ENCODE results near the gene RARG.

RARG gene

GRCh38 chr12:53191096-53191884 is 40.7 kb downstream of the RARG start:
- Histone ChIP-seq H3K4me3 (replicated peaks; ENCODE audit: insufficient read depth, low read length) (no peak overlapping the region), H3K27me3 (ENCODE audit: insufficient read depth, poor library complexity, severe bottlenecking) (no peaks in the 10 kb centered on the region), H3K27ac (replicated peaks) (no peak overlapping the region)
- no peak for DNase-seq (ENCODE audit: low read depth in 1 of 2, low spot score in 1 of 2)
- no peak for TF ChIP-seq SPI1 (IDR thresholded peaks at IDR 0.05; ENCODE audit: borderline replicate concordance, low read depth)
- TF ChIP-seq, protein P1, sequence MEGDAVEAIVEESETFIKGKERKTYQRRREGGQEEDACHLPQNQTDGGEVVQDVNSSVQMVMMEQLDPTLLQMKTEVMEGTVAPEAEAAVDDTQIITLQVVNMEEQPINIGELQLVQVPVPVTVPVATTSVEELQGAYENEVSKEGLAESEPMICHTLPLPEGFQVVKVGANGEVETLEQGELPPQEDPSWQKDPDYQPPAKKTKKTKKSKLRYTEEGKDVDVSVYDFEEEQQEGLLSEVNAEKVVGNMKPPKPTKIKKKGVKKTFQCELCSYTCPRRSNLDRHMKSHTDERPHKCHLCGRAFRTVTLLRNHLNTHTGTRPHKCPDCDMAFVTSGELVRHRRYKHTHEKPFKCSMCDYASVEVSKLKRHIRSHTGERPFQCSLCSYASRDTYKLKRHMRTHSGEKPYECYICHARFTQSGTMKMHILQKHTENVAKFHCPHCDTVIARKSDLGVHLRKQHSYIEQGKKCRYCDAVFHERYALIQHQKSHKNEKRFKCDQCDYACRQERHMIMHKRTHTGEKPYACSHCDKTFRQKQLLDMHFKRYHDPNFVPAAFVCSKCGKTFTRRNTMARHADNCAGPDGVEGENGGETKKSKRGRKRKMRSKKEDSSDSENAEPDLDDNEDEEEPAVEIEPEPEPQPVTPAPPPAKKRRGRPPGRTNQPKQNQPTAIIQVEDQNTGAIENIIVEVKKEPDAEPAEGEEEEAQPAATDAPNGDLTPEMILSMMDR (IDR thresholded peaks at IDR 0.05; ENCODE audit: insufficient read depth, low read length) = no peak
- TF ChIP-seq POLR2AphosphoS5 (IDR thresholded peaks at IDR 0.05; ENCODE audit: low read depth) = no peak; the same call in 1 of the 2 replicates
- no peak for TF ChIP-seq GABPA (IDR thresholded peaks at IDR 0.05; ENCODE audit: low read depth)
- TF ChIP-seq REST (IDR thresholded peaks at IDR 0.05; ENCODE audit: insufficient replicate concordance, low read depth) = no peak

GRCh38 chr12:53190108-53190729 is 41.8 kb downstream of the RARG start:
- Histone ChIP-seq H3K27ac (replicated peaks) (no peak overlapping the region), H3K4me3 (replicated peaks; ENCODE audit: insufficient read depth, low read length) (no peak overlapping the region), H3K27me3 (ENCODE audit: insufficient read depth, poor library complexity, severe bottlenecking) (no peaks in the 10 kb centered on the region)
- peak in 1 of 2 experiments; percentile 27 for DNase-seq (ENCODE audit: low read depth in 1 of 2, low spot score in 1 of 2)
- peak; percentile 38; the same call in 1 of the 2 replicates for TF ChIP-seq POLR2AphosphoS5 (IDR thresholded peaks at IDR 0.05; ENCODE audit: low read depth)
- no peak for TF ChIP-seq REST (IDR thresholded peaks at IDR 0.05; ENCODE audit: insufficient replicate concordance, low read depth)
- TF ChIP-seq SPI1 (IDR thresholded peaks at IDR 0.05; ENCODE audit: borderline replicate concordance, low read depth) = no peak
- TF ChIP-seq, protein P1 (IDR thresholded peaks at IDR 0.05; ENCODE audit: insufficient read depth, low read length) = peak; percentile 69
- no peak for TF ChIP-seq GABPA (IDR thresholded peaks at IDR 0.05; ENCODE audit: low read depth)

DNA sequence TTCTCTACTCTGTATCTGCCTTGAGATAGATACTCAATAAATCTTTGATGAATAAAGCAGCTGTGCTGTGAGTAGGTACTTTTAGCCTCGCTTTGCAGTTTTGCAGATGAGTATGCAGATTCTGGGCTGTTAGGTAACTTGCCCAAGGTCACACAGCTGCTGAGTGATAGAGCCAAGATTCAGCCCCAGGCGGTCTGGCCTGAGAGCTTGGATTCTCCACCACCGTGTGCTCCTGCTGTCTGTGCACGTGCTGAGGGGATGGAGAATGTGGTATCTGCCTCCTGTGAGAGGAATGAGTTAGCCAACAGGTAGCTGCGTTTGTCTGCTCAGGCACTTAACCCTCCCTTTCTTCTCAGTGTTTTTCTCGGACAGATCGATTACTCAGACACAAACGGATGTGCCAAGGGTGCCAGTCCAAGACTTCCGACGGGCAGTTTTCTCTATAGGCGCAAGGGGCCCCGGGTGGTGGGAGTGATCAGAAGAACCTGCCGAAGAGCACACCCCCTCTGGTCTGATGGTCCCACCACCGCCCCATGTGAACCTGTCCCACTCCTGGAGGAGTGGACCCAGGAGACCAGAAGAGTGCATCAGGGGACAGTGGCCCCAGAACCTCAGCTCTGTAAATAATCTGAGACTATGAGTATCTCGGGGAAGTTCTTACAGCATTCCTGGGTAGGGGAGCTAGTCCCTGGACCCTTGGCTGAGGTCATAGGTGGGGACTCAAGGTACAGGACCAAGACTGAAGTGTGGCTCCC is 44.7 kb downstream of the RARG start:
- TF ChIP-seq, protein P1 (IDR thresholded peaks at IDR 0.05; ENCODE audit: insufficient read depth, low read length) = no peak
- TF ChIP-seq SPI1 (IDR thresholded peaks at IDR 0.05; ENCODE audit: borderline replicate concordance, low read depth) (no peak), GABPA (IDR thresholded peaks at IDR 0.05; ENCODE audit: low read depth) (no peak), POLR2AphosphoS5 (IDR thresholded peaks at IDR 0.05; ENCODE audit: low read depth) (no peak), REST (IDR thresholded peaks at IDR 0.05; ENCODE audit: insufficient replicate concordance, low read depth) (no peak)
- no peaks in the 10 kb centered on the region for H3K27me3 ChIP-seq (ENCODE audit: insufficient read depth, poor library complexity, severe bottlenecking)
- no peak overlapping the region for H3K27ac ChIP-seq (replicated peaks)
- no peak for DNase-seq (ENCODE audit: low read depth in 1 of 2, low spot score in 1 of 2)
- H3K4me3 ChIP-seq (replicated peaks; ENCODE audit: insufficient read depth, low read length) = no peak overlapping the region
